MM.1S (cell line): ENCODE measurements around the gene CARD11.

Experiments
- DNase-seq: peaks from one replicate; pipeline ENCODE4 v3.0.0-alpha.2; 2015
- H2AFZ ChIP-seq: fragments of 300-600 bp; sonication (generic); 2 replicates; pipeline ENCODE4 v1.6.0; 2016; ENCODE audit warnings: antibody characterized with exemption, low read length
- H3F3A ChIP-seq: fragments of 300-600 bp; sonication (generic); 2 replicates; pipeline ENCODE4 v1.6.1; 2016; ENCODE audit warnings: mild to moderate bottlenecking, antibody characterized with exemption, low read length, moderate library complexity, mixed read lengths; ENCODE audit not compliant: insufficient read depth
- H3K27ac ChIP-seq: fragments of 300-600 bp; sonication (generic); 2 replicates; pipeline ENCODE4 v1.5.1; 2016; ENCODE audit warnings: mild to moderate bottlenecking, low read length
- H3K27me3 ChIP-seq: fragments of 300-600 bp; sonication (generic); replicated peaks from 2 replicates; pipeline ENCODE4 v1.6.0; 2016; ENCODE audit warnings: low read length; ENCODE audit not compliant: insufficient read depth
- H3K36me3 ChIP-seq: fragments of 300-600 bp; sonication (generic); replicated peaks from 2 replicates; pipeline ENCODE4 v1.6.1; 2016; ENCODE audit warnings: mild to moderate bottlenecking, low read length, mixed read lengths; ENCODE audit not compliant: insufficient read depth
- H3K4me1 ChIP-seq: fragments of 300-600 bp; sonication (generic); 2 replicates; pipeline ENCODE4 v1.6.1; 2016; ENCODE audit warnings: low read length, mixed read lengths
- H3K4me2 ChIP-seq: fragments of 300-600 bp; sonication (generic); 2 replicates; pipeline ENCODE4 v1.6.0; 2016; ENCODE audit warnings: low read depth, low read length
- H3K4me3 ChIP-seq: fragments of 300-600 bp; sonication (generic); 2 replicates; pipeline ENCODE4 v1.5.1; 2016; ENCODE audit warnings: low read length, mixed read lengths
- H3K79me2 ChIP-seq: fragments of 300-600 bp; sonication (generic); 2 replicates; pipeline ENCODE4 v1.6.1; 2016; ENCODE audit warnings: mixed run types, low read length, mixed read lengths
- H3K9ac ChIP-seq: fragments of 300-600 bp; sonication (generic); 2 replicates; pipeline ENCODE4 v1.6.1; 2016; ENCODE audit warnings: low read length, mixed read lengths
- H3K9me2 ChIP-seq: fragments of 300-600 bp; sonication (generic); replicated peaks from 2 replicates; pipeline ENCODE4 v1.6.1; 2016; ENCODE audit warnings: mild to moderate bottlenecking, low read length, mixed read lengths; ENCODE audit not compliant: insufficient read depth
- H3K9me3 ChIP-seq: fragments of 300-600 bp; sonication (generic); replicated peaks from 2 replicates; pipeline ENCODE4 v1.6.1; 2016; ENCODE audit warnings: mild to moderate bottlenecking, low read length, mixed read lengths; ENCODE audit not compliant: insufficient read depth
- H4K20me1 ChIP-seq: fragments of 300-600 bp; sonication (generic); 2 replicates; pipeline ENCODE4 v1.6.1; 2016; ENCODE audit warnings: mild to moderate bottlenecking, low read length, moderate library complexity, mixed read lengths; ENCODE audit not compliant: insufficient read depth
- CTCF ChIP-seq: fragments of 300-600 bp; sonication (generic); IDR thresholded peaks from 2 replicates; pipeline ENCODE4 v1.5.1; 2016; ENCODE audit warnings: antibody characterized with exemption, low read length, mixed read lengths
- EZH2 ChIP-seq: fragments of 300-600 bp; sonication (generic); optimal IDR thresholded peaks from 2 replicates; pipeline ENCODE3; 2017; ENCODE audit warnings: low read depth, mild to moderate bottlenecking, antibody characterized with exemption, low read length, mixed read lengths
- EZH2phosphoT487 ChIP-seq: fragments of 300-600 bp; sonication (generic); IDR thresholded peaks from 2 replicates; pipeline ENCODE4 v1.6.1; 2018; ENCODE audit warnings: antibody characterized with exemption, low read length

Gene CARD11

GRCh38 chr7:3067193-3067592 lies 23.5 kb upstream of the CARD11 start:
- H3K9ac ChIP-seq = no peak overlapping the region
- no peaks in the 10 kb centered on the region for H3K79me2 ChIP-seq
- no peaks in the 10 kb centered on the region for H4K20me1 ChIP-seq
- TF ChIP-seq EZH2 = no peak
- TF ChIP-seq CTCF = no peak
- no peak for TF ChIP-seq EZH2phosphoT487
- H3K4me2 ChIP-seq = no peak overlapping the region
- H3F3A ChIP-seq = no peaks in the 10 kb centered on the region
- H3K4me3 ChIP-seq = no peak overlapping the region
- no peak overlapping the region for H3K27ac ChIP-seq
- no peaks in the 10 kb centered on the region for H3K9me2 ChIP-seq
- H3K36me3 ChIP-seq = no peaks in the 10 kb centered on the region
- H3K9me3 ChIP-seq = no peaks in the 10 kb centered on the region
- H2AFZ ChIP-seq = no peak overlapping the region
- DNase-seq = no peak
- no peaks in the 10 kb centered on the region for H3K27me3 ChIP-seq
- peaks cover 5% of the 10 kb centered on the region; the same call in 1 of the 2 replicates for H3K4me1 ChIP-seq

GRCh38 chr7:3066506-3066905 lies 22.8 kb upstream of the CARD11 start:
- H3K79me2 ChIP-seq = no peaks in the 10 kb centered on the region
- no peaks in the 10 kb centered on the region for H3F3A ChIP-seq
- no peak overlapping the region for H3K4me2 ChIP-seq
- TF ChIP-seq CTCF (no peak), EZH2 (no peak), EZH2phosphoT487 (no peak)
- no peaks in the 10 kb centered on the region for H3K27me3 ChIP-seq
- no peak overlapping the region for H2AFZ ChIP-seq
- H3K4me1 ChIP-seq = peaks cover 5% of the 10 kb centered on the region; the same call in 1 of the 2 replicates
- DNase-seq = no peak
- H3K9me3 ChIP-seq = no peaks in the 10 kb centered on the region
- no peaks in the 10 kb centered on the region for H3K36me3 ChIP-seq
- H3K9ac ChIP-seq = no peak overlapping the region
- no peak overlapping the region for H3K4me3 ChIP-seq
- H4K20me1 ChIP-seq = no peaks in the 10 kb centered on the region
- no peak overlapping the region for H3K27ac ChIP-seq
- H3K9me2 ChIP-seq = no peaks in the 10 kb centered on the region

- H4K20me1 ChIP-seq = no peaks in the 10 kb centered on the region
- peaks cover 5% of the 10 kb centered on the region; the same call in 1 of the 2 replicates for H3K4me1 ChIP-seq
- H3K27ac ChIP-seq = no peak overlapping the region
- no peak for DNase-seq
- H2AFZ ChIP-seq = no peak overlapping the region
- no peak overlapping the region for H3K9ac ChIP-seq
- no peak overlapping the region for H3K4me2 ChIP-seq
- no peaks in the 10 kb centered on the region for H3K9me3 ChIP-seq
- no peaks in the 10 kb centered on the region for H3K79me2 ChIP-seq
- H3F3A ChIP-seq = no peaks in the 10 kb centered on the region
- TF ChIP-seq EZH2phosphoT487 (no peak), CTCF (peak; percentile 54)
- no peaks in the 10 kb centered on the region for H3K36me3 ChIP-seq
- H3K27me3 ChIP-seq = no peaks in the 10 kb centered on the region
- no peaks in the 10 kb centered on the region for H3K9me2 ChIP-seq
- H3K4me3 ChIP-seq = no peak overlapping the region
Measured at GRCh38 chr7:3065724-3066143, 22.1 kb upstream of the CARD11 start.
